ENCODE results near the gene AKNA.

- no peak for TF ChIP-seq POLR2A (IDR thresholded peaks at IDR 0.05)
- TF ChIP-seq, protein P1, sequence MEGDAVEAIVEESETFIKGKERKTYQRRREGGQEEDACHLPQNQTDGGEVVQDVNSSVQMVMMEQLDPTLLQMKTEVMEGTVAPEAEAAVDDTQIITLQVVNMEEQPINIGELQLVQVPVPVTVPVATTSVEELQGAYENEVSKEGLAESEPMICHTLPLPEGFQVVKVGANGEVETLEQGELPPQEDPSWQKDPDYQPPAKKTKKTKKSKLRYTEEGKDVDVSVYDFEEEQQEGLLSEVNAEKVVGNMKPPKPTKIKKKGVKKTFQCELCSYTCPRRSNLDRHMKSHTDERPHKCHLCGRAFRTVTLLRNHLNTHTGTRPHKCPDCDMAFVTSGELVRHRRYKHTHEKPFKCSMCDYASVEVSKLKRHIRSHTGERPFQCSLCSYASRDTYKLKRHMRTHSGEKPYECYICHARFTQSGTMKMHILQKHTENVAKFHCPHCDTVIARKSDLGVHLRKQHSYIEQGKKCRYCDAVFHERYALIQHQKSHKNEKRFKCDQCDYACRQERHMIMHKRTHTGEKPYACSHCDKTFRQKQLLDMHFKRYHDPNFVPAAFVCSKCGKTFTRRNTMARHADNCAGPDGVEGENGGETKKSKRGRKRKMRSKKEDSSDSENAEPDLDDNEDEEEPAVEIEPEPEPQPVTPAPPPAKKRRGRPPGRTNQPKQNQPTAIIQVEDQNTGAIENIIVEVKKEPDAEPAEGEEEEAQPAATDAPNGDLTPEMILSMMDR (IDR thresholded peaks at IDR 0.05): no peak
These were observed 44.0 kb upstream of the AKNA start for GRCh38 chr9:114431770-114432169.
